HEK293 (cell line): Measurements from ENCODE around the gene KLHDC7B.
"Not testable (repeated sequence)": the region's sequence is repeated elsewhere in the genome, so short reads cannot be mapped to it uniquely, and the experiment has no call there.

Source experiments
- CTCF ChIA-PET: fragments of 350-600 bp; formaldehyde crosslinking; extraction: SDS; loops from one replicate; lab custom pipeline; 2021; ENCODE audit warnings: antibody characterized with exemption; lab: Yijun Ruan, JAX
- POLR2A ChIA-PET: fragments of 300-600 bp; formaldehyde crosslinking; extraction: SDS; loops from one replicate; lab custom pipeline; 2020; ENCODE audit warnings: antibody characterized with exemption, inconsistent platforms; lab: Yijun Ruan, JAX
- H3K27ac ChIP-seq: fragments of 200-500 bp; sonication (Bioruptor generic); 2 replicates; pipeline ENCODE4 v1.5.1; 2014; ENCODE audit warnings: low read depth, low read length, control low read depth, inconsistent platforms; ENCODE audit errors: extremely low read depth
- H3K36me3 ChIP-seq, 2 experiments: fragments of 200-500 bp in 1 of 2; sonication (Bioruptor generic) in 1 of 2; 1 replicate in 1 of 2; 2 replicates in 1 of 2; pipeline ENCODE4 v1.5.1; 2014 to 2017; ENCODE audit warnings: inconsistent platforms in 2 of 2, low read length in 2 of 2; ENCODE audit not compliant: control insufficient read depth in 2 of 2, insufficient read depth in 1 of 2
- H3K4me1 ChIP-seq: fragments of 200-500 bp; sonication (Bioruptor generic); 2 replicates; pipeline ENCODE4 v1.5.1; 2014; ENCODE audit warnings: mild to moderate bottlenecking, low read length, inconsistent platforms; ENCODE audit not compliant: control insufficient read depth, insufficient read depth
- H3K4me3 ChIP-seq: 2 replicates; pipeline ENCODE4 v1.5.1; 2011; ENCODE audit warnings: low read depth, mild to moderate bottlenecking, control low read depth, low read length, moderate library complexity
- H3K9me3 ChIP-seq: fragments of 200-500 bp; sonication (Bioruptor generic); 2 replicates; pipeline ENCODE4 v1.5.1; 2014; ENCODE audit warnings: low read depth, low read length, inconsistent platforms; ENCODE audit not compliant: control insufficient read depth, insufficient read depth
- KLF8 ChIP-seq: fragments of 450-650 bp; formaldehyde crosslinking; IDR thresholded peaks from 2 replicates; pipeline ENCODE4 v1.5.1; 2016; ENCODE audit warnings: missing biosample characterization, missing genetic modification characterization
- SP7 ChIP-seq: fragments of 450-650 bp; formaldehyde crosslinking; IDR thresholded peaks from 2 replicates; pipeline ENCODE4 v1.5.1; 2016; ENCODE audit warnings: missing biosample characterization, missing genetic modification characterization
- ZNF239 ChIP-seq: fragments of 450-650 bp; formaldehyde crosslinking; IDR thresholded peaks from 2 replicates; pipeline ENCODE4 v1.5.1; 2016; ENCODE audit warnings: missing biosample characterization, missing genetic modification characterization
- ZNF629 ChIP-seq: fragments of 450-650 bp; formaldehyde crosslinking; IDR thresholded peaks from 2 replicates; pipeline ENCODE4 v1.5.1; 2017; ENCODE audit warnings: missing biosample characterization, missing genetic modification characterization
- ZNF660 ChIP-seq: fragments of 450-650 bp; IDR thresholded peaks from 2 replicates; pipeline ENCODE4 v1.5.1; 2018; ENCODE audit warnings: missing biosample characterization, mild to moderate bottlenecking, missing genetic modification characterization
- ZNF768 ChIP-seq: fragments of 450-650 bp; formaldehyde crosslinking; IDR thresholded peaks from 2 replicates; pipeline ENCODE4 v1.5.1; 2018; ENCODE audit warnings: missing biosample characterization, mild to moderate bottlenecking, missing genetic modification characterization
- TF ChIP-seq, protein P1 (sequence below): fragments of 450-650 bp; formaldehyde crosslinking; IDR thresholded peaks from 2 replicates; pipeline ENCODE4 v1.5.1; 2016; ENCODE audit warnings: missing biosample characterization, missing genetic modification characterization
- TF ChIP-seq, protein P2 (sequence below): fragments of 450-650 bp; formaldehyde crosslinking; IDR thresholded peaks from 2 replicates; pipeline ENCODE4 v1.5.1; 2016; ENCODE audit warnings: missing biosample characterization, missing genetic modification characterization
- TF ChIP-seq, protein P3 (sequence below): fragments of 450-650 bp; formaldehyde crosslinking; IDR thresholded peaks from 2 replicates; pipeline ENCODE4 v1.5.1; 2016; ENCODE audit warnings: missing biosample characterization, missing genetic modification characterization
- TF ChIP-seq, protein P4 (sequence below): fragments of 450-650 bp; formaldehyde crosslinking; IDR thresholded peaks from 2 replicates; pipeline ENCODE4 v1.5.1; 2016; ENCODE audit warnings: missing biosample characterization, missing genetic modification characterization
- TF ChIP-seq, protein P5 (sequence below): fragments of 450-650 bp; IDR thresholded peaks from 2 replicates; pipeline ENCODE4 v1.5.1; 2018; ENCODE audit warnings: missing biosample characterization, mild to moderate bottlenecking, missing genetic modification characterization

The KLHDC7B gene

DNA sequence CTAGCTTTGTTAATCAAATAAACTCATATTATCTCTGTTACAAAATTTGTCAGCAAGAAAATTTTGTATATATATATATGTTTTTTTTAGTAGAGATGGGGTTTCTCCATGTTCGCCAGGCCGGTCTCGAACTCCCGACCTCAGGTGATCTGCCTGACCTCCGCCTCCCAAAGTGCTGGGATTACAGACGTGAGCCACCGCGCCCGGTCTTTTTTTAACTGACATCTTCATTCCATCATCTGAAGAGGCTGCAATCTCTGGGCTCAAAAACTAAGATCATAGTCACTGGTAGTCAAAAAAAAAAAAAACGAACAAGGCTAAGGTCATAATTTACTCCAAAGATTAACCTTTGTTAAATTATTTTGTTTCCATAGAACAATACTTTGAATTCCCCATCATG is 5.3 kb upstream of the KLHDC7B start (continued):
- TF ChIP-seq ZNF239 (tag by site-specific recombination) = no peak

DNA sequence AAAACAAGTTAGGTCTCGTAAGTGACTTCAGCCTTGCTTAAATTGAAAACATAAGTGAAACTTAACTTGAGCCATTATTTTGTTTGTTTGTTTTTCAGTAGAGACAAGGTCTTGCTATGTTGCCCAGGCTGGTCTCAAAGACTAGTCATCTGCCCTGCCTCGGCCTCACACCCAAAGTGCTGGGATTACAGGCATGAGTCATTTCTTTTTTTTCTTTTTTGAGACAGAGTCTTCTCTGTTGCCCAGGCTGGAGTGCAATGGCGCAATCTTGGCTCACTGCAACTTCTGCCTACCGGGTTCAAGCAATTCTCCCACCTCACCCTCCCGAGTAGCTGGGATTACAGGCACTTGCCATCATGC is 4.1 kb upstream of the KLHDC7B start:
- not testable (repeated sequence) for H3K4me3 ChIP-seq, H3K27ac ChIP-seq, H3K4me1 ChIP-seq
- CTCF ChIA-PET = interaction anchor here (1.4 kb wide), 1 partner anchor 22 kb away, joined by 11 read pairs; no protein-coding TSS in a partner anchor
- TF ChIP-seq, protein P1, sequence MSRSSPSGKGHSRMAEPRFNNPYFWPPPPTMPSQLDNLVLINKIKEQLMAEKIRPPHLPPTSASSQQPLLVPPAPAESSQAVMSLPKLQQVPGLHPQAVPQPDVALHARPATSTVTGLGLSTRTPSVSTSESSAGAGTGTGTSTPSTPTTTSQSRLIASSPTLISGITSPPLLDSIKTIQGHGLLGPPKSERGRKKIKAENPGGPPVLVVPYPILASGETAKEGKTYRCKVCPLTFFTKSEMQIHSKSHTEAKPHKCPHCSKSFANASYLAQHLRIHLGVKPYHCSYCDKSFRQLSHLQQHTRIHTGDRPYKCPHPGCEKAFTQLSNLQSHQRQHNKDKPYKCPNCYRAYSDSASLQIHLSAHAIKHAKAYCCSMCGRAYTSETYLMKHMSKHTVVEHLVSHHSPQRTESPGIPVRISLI (tag by site-specific recombination) = peak; percentile 90
- TF ChIP-seq, protein P2, sequence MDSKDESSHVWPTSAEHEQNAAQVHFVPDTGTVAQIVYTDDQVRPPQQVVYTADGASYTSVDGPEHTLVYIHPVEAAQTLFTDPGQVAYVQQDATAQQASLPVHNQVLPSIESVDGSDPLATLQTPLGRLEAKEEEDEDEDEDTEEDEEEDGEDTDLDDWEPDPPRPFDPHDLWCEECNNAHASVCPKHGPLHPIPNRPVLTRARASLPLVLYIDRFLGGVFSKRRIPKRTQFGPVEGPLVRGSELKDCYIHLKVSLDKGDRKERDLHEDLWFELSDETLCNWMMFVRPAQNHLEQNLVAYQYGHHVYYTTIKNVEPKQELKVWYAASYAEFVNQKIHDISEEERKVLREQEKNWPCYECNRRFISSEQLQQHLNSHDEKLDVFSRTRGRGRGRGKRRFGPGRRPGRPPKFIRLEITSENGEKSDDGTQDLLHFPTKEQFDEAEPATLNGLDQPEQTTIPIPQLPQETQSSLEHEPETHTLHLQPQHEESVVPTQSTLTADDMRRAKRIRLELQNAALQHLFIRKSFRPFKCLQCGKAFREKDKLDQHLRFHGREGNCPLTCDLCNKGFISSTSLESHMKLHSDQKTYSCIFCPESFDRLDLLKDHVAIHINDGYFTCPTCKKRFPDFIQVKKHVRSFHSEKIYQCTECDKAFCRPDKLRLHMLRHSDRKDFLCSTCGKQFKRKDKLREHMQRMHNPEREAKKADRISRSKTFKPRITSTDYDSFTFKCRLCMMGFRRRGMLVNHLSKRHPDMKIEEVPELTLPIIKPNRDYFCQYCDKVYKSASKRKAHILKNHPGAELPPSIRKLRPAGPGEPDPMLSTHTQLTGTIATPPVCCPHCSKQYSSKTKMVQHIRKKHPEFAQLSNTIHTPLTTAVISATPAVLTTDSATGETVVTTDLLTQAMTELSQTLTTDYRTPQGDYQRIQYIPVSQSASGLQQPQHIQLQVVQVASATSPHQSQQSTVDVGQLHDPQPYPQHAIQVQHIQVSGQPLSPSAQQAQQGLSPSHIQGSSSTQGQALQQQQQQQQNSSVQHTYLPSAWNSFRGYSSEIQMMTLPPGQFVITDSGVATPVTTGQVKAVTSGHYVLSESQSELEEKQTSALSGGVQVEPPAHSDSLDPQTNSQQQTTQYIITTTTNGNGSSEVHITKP (tag by site-specific recombination) = peak; percentile 54
- TF ChIP-seq SP7 (peak; percentile 44), KLF8 (tag by site-specific recombination) (peak; percentile 42; the same call in 1 of the 2 replicates), ZNF629 (tag by site-specific recombination) (0 out of 2 replicates have a peak, but pooled peaks have one; percentile 40), ZNF660 (tag by site-specific recombination) (peak; percentile 51; the same call in 1 of the 2 replicates)
- TF ChIP-seq, protein P3, sequence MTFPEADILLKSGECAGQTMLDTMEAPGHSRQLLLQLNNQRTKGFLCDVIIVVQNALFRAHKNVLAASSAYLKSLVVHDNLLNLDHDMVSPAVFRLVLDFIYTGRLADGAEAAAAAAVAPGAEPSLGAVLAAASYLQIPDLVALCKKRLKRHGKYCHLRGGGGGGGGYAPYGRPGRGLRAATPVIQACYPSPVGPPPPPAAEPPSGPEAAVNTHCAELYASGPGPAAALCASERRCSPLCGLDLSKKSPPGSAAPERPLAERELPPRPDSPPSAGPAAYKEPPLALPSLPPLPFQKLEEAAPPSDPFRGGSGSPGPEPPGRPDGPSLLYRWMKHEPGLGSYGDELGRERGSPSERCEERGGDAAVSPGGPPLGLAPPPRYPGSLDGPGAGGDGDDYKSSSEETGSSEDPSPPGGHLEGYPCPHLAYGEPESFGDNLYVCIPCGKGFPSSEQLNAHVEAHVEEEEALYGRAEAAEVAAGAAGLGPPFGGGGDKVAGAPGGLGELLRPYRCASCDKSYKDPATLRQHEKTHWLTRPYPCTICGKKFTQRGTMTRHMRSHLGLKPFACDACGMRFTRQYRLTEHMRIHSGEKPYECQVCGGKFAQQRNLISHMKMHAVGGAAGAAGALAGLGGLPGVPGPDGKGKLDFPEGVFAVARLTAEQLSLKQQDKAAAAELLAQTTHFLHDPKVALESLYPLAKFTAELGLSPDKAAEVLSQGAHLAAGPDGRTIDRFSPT (tag by site-specific recombination) = peak; percentile 39; the same call in 1 of the 2 replicates
- TF ChIP-seq, protein P4, sequence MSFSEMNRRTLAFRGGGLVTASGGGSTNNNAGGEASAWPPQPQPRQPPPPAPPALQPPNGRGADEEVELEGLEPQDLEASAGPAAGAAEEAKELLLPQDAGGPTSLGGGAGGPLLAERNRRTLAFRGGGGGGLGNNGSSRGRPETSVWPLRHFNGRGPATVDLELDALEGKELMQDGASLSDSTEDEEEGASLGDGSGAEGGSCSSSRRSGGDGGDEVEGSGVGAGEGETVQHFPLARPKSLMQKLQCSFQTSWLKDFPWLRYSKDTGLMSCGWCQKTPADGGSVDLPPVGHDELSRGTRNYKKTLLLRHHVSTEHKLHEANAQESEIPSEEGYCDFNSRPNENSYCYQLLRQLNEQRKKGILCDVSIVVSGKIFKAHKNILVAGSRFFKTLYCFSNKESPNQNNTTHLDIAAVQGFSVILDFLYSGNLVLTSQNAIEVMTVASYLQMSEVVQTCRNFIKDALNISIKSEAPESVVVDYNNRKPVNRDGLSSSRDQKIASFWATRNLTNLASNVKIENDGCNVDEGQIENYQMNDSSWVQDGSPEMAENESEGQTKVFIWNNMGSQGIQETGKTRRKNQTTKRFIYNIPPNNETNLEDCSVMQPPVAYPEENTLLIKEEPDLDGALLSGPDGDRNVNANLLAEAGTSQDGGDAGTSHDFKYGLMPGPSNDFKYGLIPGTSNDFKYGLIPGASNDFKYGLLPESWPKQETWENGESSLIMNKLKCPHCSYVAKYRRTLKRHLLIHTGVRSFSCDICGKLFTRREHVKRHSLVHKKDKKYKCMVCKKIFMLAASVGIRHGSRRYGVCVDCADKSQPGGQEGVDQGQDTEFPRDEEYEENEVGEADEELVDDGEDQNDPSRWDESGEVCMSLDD = 0 out of 2 replicates have a peak, but pooled peaks have one; percentile 39
- TF ChIP-seq, all 188 proteins: peak for 8; not testable (repeated sequence) for 180
- POLR2A ChIA-PET = interaction anchor here (1.3 kb wide), 1 partner anchor 16 kb away, joined by 4 read pairs; the partner anchor contains the start of gene SCO2
- not testable (repeated sequence) for H3K9me3 ChIP-seq, H3K36me3 ChIP-seq

DNA sequence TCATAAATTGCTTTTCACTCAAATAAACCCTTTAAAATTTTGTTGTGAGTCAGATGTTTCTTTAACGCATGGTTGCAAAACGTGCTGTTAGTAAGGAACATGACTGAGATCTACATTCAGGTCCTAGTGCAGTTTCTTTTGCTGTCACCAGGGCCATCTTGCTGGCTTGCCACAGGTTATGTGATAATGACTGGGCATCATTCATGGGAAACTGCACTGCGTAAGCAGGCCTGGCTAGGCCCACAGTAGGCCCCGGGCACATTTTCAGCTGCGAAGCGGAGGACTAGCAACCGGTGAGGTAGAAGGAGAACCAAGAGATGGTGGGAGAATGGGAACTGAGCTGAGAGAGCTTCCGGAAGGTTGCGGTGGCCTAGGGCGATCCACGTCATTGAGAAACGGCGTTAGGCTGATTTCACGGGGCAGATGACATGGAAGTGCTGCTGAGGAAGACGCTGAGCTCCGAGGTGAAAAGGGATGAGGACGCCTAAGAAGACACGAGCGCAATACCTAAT is 3.2 kb upstream of the KLHDC7B start:
- Histone ChIP-seq H3K9me3 (no peaks in the 10 kb centered on the region), H3K27ac (no peak overlapping the region), H3K4me3 (no peak overlapping the region), H3K4me1 (peaks cover 8% of the 10 kb centered on the region; the same call in 1 of the 2 replicates), H3K36me3 (no peaks in the 10 kb centered on the region)
- ChIA-PET CTCF (no interaction called here), POLR2A (interaction anchor here (1.3 kb wide), 1 partner anchor 17 kb away, joined by 4 read pairs; the partner anchor contains the start of gene SCO2)
- TF ChIP-seq ZNF768 = no peak
- TF ChIP-seq, protein P5, sequence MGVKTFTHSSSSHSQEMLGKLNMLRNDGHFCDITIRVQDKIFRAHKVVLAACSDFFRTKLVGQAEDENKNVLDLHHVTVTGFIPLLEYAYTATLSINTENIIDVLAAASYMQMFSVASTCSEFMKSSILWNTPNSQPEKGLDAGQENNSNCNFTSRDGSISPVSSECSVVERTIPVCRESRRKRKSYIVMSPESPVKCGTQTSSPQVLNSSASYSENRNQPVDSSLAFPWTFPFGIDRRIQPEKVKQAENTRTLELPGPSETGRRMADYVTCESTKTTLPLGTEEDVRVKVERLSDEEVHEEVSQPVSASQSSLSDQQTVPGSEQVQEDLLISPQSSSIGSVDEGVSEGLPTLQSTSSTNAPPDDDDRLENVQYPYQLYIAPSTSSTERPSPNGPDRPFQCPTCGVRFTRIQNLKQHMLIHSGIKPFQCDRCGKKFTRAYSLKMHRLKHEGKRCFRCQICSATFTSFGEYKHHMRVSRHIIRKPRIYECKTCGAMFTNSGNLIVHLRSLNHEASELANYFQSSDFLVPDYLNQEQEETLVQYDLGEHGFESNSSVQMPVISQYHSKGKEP (tag by site-specific recombination) = peak; percentile 56; the same call in 1 of the 2 replicates
